Measurements from ENCODE around the gene CAB39.

Gene CAB39

DNA sequence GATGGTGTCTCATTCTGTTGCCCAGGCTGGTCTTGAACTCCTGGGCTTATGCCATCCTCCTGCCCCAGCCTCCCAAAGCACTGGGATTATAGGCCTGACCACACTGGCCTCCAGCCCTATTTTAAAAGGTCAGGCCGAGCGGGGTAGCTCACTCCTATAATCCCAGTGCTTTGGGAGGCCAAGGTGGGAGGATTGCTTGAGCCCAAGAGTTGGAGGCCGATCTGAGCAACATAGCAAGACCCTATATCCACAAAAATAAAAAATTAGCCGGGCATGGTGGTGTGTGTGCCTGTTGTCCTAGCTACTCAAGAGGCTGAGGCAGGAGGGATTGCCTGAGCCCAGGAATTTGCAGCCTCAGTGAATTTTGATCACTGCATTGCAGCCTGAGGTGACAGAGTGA, 3.9 kb downstream of the CAB39 start:
- H3K27ac ChIP-seq (replicated peaks), result no peak overlapping the region; the same call in 1 of the 2 replicates
- TF ChIP-seq POLR2AphosphoS5 (IDR thresholded peaks at IDR 0.05; ENCODE audit: low read depth) (no peak), CTCF (IDR thresholded peaks at IDR 0.05; ENCODE audit: insufficient read depth, low read length) (no peak), SPI1 (IDR thresholded peaks at IDR 0.05; ENCODE audit: borderline replicate concordance, low read depth) (no peak), GABPA (IDR thresholded peaks at IDR 0.05; ENCODE audit: low read depth) (no peak)
- TF ChIP-seq, protein P1, sequence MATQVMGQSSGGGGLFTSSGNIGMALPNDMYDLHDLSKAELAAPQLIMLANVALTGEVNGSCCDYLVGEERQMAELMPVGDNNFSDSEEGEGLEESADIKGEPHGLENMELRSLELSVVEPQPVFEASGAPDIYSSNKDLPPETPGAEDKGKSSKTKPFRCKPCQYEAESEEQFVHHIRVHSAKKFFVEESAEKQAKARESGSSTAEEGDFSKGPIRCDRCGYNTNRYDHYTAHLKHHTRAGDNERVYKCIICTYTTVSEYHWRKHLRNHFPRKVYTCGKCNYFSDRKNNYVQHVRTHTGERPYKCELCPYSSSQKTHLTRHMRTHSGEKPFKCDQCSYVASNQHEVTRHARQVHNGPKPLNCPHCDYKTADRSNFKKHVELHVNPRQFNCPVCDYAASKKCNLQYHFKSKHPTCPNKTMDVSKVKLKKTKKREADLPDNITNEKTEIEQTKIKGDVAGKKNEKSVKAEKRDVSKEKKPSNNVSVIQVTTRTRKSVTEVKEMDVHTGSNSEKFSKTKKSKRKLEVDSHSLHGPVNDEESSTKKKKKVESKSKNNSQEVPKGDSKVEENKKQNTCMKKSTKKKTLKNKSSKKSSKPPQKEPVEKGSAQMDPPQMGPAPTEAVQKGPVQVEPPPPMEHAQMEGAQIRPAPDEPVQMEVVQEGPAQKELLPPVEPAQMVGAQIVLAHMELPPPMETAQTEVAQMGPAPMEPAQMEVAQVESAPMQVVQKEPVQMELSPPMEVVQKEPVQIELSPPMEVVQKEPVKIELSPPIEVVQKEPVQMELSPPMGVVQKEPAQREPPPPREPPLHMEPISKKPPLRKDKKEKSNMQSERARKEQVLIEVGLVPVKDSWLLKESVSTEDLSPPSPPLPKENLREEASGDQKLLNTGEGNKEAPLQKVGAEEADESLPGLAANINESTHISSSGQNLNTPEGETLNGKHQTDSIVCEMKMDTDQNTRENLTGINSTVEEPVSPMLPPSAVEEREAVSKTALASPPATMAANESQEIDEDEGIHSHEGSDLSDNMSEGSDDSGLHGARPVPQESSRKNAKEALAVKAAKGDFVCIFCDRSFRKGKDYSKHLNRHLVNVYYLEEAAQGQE (IDR thresholded peaks at IDR 0.05; ENCODE audit: insufficient replicate concordance, low read depth), result no peak
- DNase-seq (ENCODE audit: low read depth in 1 of 2, low spot score in 1 of 2), result no peak
- no peak overlapping the region for H3K4me3 ChIP-seq (replicated peaks; ENCODE audit: insufficient read depth, low read length)
- no peaks in the 10 kb centered on the region for H3K27me3 ChIP-seq (ENCODE audit: insufficient read depth, poor library complexity, severe bottlenecking)

DNA sequence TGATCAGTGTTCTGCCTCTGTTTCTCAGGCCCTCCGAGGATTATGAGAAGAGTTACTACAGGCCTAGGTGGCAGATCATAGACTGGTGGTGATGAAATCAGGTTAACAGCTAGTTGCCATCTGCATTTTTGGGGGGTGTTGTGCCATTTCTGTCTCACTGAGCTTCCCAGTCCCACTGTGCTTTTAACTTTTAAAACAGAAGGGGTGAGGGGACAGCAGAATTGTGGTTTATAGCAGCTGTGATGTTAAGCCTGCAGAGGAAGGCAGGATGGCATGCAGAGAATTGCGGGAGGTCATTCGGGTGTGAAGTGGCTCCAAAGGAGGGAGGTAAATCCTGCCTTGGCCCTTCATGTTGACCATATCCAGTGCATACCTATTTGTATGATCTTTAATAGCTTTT, 5.0 kb downstream of the CAB39 start:
- Histone ChIP-seq H3K27me3 (ENCODE audit: insufficient read depth, poor library complexity, severe bottlenecking) (no peaks in the 10 kb centered on the region), H3K27ac (replicated peaks) (peak overlapping the region; percentile 42), H3K4me3 (replicated peaks; ENCODE audit: insufficient read depth, low read length) (no peak overlapping the region)
- TF ChIP-seq CTCF (IDR thresholded peaks at IDR 0.05; ENCODE audit: insufficient read depth, low read length) (no peak), POLR2AphosphoS5 (IDR thresholded peaks at IDR 0.05; ENCODE audit: low read depth) (peak; percentile 41; the same call in 1 of the 2 replicates)
- DNase-seq (ENCODE audit: low read depth in 1 of 2, low spot score in 1 of 2), result peak in 1 of 2 experiments; percentile 65

DNA sequence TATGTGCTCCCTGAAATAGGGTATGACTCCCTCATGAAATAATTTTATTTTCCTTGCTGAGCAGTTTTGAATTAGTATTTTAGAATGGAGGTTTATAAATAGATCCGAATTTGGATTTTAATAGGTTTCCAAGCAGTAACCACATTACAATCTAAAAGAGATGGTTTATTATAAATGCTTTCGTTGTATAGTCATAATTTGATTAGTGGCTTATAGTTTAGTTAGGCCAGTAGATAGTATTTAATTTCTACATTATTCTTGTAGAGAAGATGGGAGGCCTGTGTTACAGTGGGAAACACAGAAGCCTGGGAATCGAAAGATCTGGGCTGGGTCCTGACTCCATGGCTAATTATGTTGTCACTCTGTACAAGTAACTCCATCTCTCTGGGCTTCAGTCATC, 6.7 kb downstream of the CAB39 start:
- DNase-seq (ENCODE audit: low read depth in 1 of 2, low spot score in 1 of 2), result no peak
- no peaks in the 10 kb centered on the region for H3K27me3 ChIP-seq (ENCODE audit: insufficient read depth, poor library complexity, severe bottlenecking)
- H3K27ac ChIP-seq (replicated peaks), result no peak overlapping the region
- no peak overlapping the region for H3K4me3 ChIP-seq (replicated peaks; ENCODE audit: insufficient read depth, low read length)
- TF ChIP-seq CTCF (IDR thresholded peaks at IDR 0.05; ENCODE audit: insufficient read depth, low read length), result no peak
- no peak for TF ChIP-seq SPI1 (IDR thresholded peaks at IDR 0.05; ENCODE audit: borderline replicate concordance, low read depth)
- TF ChIP-seq POLR2AphosphoS5 (IDR thresholded peaks at IDR 0.05; ENCODE audit: low read depth), result no peak
- TF ChIP-seq, protein P1 (IDR thresholded peaks at IDR 0.05; ENCODE audit: insufficient replicate concordance, low read depth), result no peak
- no peak for TF ChIP-seq GABPA (IDR thresholded peaks at IDR 0.05; ENCODE audit: low read depth)

DNA sequence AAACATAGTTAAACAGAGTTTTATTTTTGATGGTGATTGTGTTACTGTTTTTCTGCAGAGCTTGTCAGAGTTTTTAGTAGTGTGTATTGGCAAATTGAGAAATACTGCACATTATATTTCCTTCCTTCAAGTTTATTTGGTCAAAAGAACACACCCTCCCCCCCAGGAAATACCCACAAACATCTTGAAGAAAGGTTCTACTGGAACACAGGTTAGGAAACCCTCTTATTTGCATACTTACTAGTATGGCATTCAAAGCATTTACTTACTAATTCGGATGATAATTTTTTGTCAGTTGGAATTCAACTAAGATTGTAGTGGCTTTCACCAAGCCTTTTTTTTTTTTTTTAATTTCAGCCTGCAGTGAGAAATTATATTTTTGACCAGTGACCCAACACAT, 9.1 kb downstream of the CAB39 start:
- H3K27ac ChIP-seq (replicated peaks), result peak overlapping the region; percentile 21

More for the DNA sequence above, 9.1 kb downstream of the CAB39 start:
- Histone ChIP-seq H3K27me3 (ENCODE audit: insufficient read depth, poor library complexity, severe bottlenecking) (no peaks in the 10 kb centered on the region), H3K4me3 (replicated peaks; ENCODE audit: insufficient read depth, low read length) (no peak overlapping the region)
- peak in 1 of 2 experiments; percentile 60 for DNase-seq (ENCODE audit: low read depth in 1 of 2, low spot score in 1 of 2)
- TF ChIP-seq GABPA (IDR thresholded peaks at IDR 0.05; ENCODE audit: low read depth) (no peak), POLR2AphosphoS5 (IDR thresholded peaks at IDR 0.05; ENCODE audit: low read depth) (no peak), SPI1 (IDR thresholded peaks at IDR 0.05; ENCODE audit: borderline replicate concordance, low read depth) (no peak), CTCF (IDR thresholded peaks at IDR 0.05; ENCODE audit: insufficient read depth, low read length) (no peak)
- TF ChIP-seq, protein P1 (IDR thresholded peaks at IDR 0.05; ENCODE audit: insufficient replicate concordance, low read depth), result no peak
